Loucy (cell line): ENCODE data around the gene PODXL.

Source experiments
- H2AFZ ChIP-seq: fragments of 200-600 bp; sonication (generic); 2 replicates; pipeline ENCODE4 v1.6.0; 2016; ENCODE audit warnings: antibody characterized with exemption, mild to moderate bottlenecking, low read length, moderate library complexity
- H3F3A ChIP-seq: fragments of 200-600 bp; 2 replicates; pipeline ENCODE4 v1.6.0; 2016; ENCODE audit warnings: antibody characterized with exemption, low read depth, mild to moderate bottlenecking
- H3K27me3 ChIP-seq: fragments of 200-600 bp; sonication (generic); 2 replicates; pipeline ENCODE4 v1.6.1; 2014; ENCODE audit warnings: low read length, mild to moderate bottlenecking; ENCODE audit not compliant: insufficient read depth, poor library complexity, severe bottlenecking
- H3K36me3 ChIP-seq: fragments of 200-600 bp; sonication (generic); 2 replicates; pipeline ENCODE4 v1.6.1; 2016; ENCODE audit warnings: low read length; ENCODE audit not compliant: insufficient read depth
- H3K4me1 ChIP-seq: fragments of 200-600 bp; sonication (generic); 2 replicates; pipeline ENCODE4 v1.5.1; 2014; ENCODE audit warnings: low read length, mild to moderate bottlenecking; ENCODE audit not compliant: insufficient read depth, poor library complexity, severe bottlenecking
- H3K4me2 ChIP-seq: fragments of 200-600 bp; sonication (generic); 2 replicates; pipeline ENCODE4 v1.6.0; 2014; ENCODE audit warnings: antibody characterized with exemption, low read length, low read depth, mild to moderate bottlenecking; ENCODE audit not compliant: poor library complexity, severe bottlenecking
- H3K4me3 ChIP-seq: fragments of 200-600 bp; sonication (generic); 2 replicates; pipeline ENCODE4 v1.5.1; 2014; ENCODE audit warnings: low read length, mild to moderate bottlenecking, mixed read lengths; ENCODE audit not compliant: poor library complexity, severe bottlenecking
- H3K79me2 ChIP-seq: fragments of 200-600 bp; sonication (generic); 2 replicates; pipeline ENCODE4 v1.6.1; 2014; ENCODE audit warnings: low read length; ENCODE audit not compliant: insufficient read depth
- H3K9ac ChIP-seq: fragments of 200-600 bp; sonication (generic); 2 replicates; pipeline ENCODE4 v1.6.0; 2014; ENCODE audit warnings: mild to moderate bottlenecking, low read depth, low read length, moderate library complexity; ENCODE audit not compliant: poor library complexity, severe bottlenecking
- H3K9me2 ChIP-seq: fragments of 200-600 bp; sonication (generic); replicated peaks from 2 replicates; pipeline ENCODE4 v1.6.1; 2016; ENCODE audit warnings: low read depth, low read length, mixed read lengths
- H3K9me3 ChIP-seq: fragments of 200-600 bp; sonication (generic); 2 replicates; pipeline ENCODE4 v1.6.1; 2014; ENCODE audit warnings: mild to moderate bottlenecking, antibody characterized with exemption, low read length, low read depth; ENCODE audit not compliant: insufficient read depth
- H4K20me1 ChIP-seq: fragments of 200-600 bp; sonication (generic); 2 replicates; pipeline ENCODE4 v1.6.0; 2014; ENCODE audit warnings: antibody characterized with exemption, low read length, mild to moderate bottlenecking; ENCODE audit not compliant: insufficient read depth, poor library complexity, severe bottlenecking
- EZH2phosphoT487 ChIP-seq: fragments of 200-600 bp; IDR thresholded peaks from 2 replicates; pipeline ENCODE4 v1.6.1; 2018; ENCODE audit warnings: antibody characterized with exemption, mild to moderate bottlenecking, moderate library complexity, borderline replicate concordance
- TF ChIP-seq, protein P1 (sequence below): fragments of 200-600 bp; sonication (generic); conservative IDR thresholded peaks from 2 replicates; pipeline ENCODE4 v1.5.1; 2014; ENCODE audit warnings: mild to moderate bottlenecking, antibody characterized with exemption, low read length

The PODXL gene

DNA sequence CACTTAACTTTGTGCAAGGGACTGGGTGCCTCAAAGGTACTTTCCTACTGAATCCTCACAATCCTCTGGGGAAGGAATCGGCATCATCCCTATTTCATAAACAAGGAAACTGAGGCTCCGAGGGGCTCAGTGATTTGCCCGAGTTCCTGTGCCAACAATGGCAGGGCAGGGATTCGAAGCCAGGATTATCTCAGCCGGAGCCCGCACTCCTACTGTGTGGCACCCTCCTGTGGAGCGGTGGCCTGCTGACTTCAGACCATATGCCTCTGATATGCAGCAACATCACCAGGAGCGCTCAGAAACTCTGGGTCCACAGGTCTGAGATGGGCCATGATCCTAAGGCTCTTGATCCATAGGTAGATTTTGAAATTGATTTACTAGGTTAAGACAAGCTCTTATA is 46.6 kb downstream of the PODXL start:
- no peaks in the 10 kb centered on the region for H3K36me3 ChIP-seq
- no peaks in the 10 kb centered on the region for H4K20me1 ChIP-seq
- no peaks in the 10 kb centered on the region for H3K9me3 ChIP-seq
- H3F3A ChIP-seq: no peaks in the 10 kb centered on the region
- no peaks in the 10 kb centered on the region for H3K9me2 ChIP-seq
- no peak for TF ChIP-seq EZH2phosphoT487
- TF ChIP-seq, protein P1, sequence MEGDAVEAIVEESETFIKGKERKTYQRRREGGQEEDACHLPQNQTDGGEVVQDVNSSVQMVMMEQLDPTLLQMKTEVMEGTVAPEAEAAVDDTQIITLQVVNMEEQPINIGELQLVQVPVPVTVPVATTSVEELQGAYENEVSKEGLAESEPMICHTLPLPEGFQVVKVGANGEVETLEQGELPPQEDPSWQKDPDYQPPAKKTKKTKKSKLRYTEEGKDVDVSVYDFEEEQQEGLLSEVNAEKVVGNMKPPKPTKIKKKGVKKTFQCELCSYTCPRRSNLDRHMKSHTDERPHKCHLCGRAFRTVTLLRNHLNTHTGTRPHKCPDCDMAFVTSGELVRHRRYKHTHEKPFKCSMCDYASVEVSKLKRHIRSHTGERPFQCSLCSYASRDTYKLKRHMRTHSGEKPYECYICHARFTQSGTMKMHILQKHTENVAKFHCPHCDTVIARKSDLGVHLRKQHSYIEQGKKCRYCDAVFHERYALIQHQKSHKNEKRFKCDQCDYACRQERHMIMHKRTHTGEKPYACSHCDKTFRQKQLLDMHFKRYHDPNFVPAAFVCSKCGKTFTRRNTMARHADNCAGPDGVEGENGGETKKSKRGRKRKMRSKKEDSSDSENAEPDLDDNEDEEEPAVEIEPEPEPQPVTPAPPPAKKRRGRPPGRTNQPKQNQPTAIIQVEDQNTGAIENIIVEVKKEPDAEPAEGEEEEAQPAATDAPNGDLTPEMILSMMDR: no peak
- H3K79me2 ChIP-seq: no peaks in the 10 kb centered on the region
- no peak overlapping the region for H3K9ac ChIP-seq
- no peak overlapping the region for H2AFZ ChIP-seq
- no peak overlapping the region for H3K4me3 ChIP-seq
- H3K4me1 ChIP-seq: no peaks in the 10 kb centered on the region
- H3K4me2 ChIP-seq: no peak overlapping the region
- H3K27me3 ChIP-seq: no peaks in the 10 kb centered on the region

GRCh38 chr7:131508754-131509486 is 47.5 kb downstream of the PODXL start:
- Histone ChIP-seq H3K9me2 (no peaks in the 10 kb centered on the region), H3F3A (no peaks in the 10 kb centered on the region), H3K36me3 (no peaks in the 10 kb centered on the region), H3K9ac (no peak overlapping the region), H3K9me3 (no peaks in the 10 kb centered on the region), H2AFZ (no peak overlapping the region), H4K20me1 (no peaks in the 10 kb centered on the region), H3K4me2 (no peak overlapping the region), H3K4me1 (no peaks in the 10 kb centered on the region), H3K27me3 (no peaks in the 10 kb centered on the region), H3K79me2 (no peaks in the 10 kb centered on the region), H3K4me3 (no peak overlapping the region)
- TF ChIP-seq, protein P1: no peak
- no peak for TF ChIP-seq EZH2phosphoT487

GRCh38 chr7:131507592-131508331 is 48.7 kb downstream of the PODXL start:
- no peak overlapping the region for H2AFZ ChIP-seq
- no peaks in the 10 kb centered on the region for H3K79me2 ChIP-seq
- H3K36me3 ChIP-seq: no peaks in the 10 kb centered on the region
- H3K4me3 ChIP-seq: no peak overlapping the region
- no peak overlapping the region for H3K4me2 ChIP-seq
- no peak for TF ChIP-seq EZH2phosphoT487
- TF ChIP-seq, protein P1: peak; percentile 83
- H3K27me3 ChIP-seq: no peaks in the 10 kb centered on the region
- H3K9ac ChIP-seq: no peak overlapping the region
- H3F3A ChIP-seq: no peaks in the 10 kb centered on the region
- peaks cover 5% of the 10 kb centered on the region for H3K4me1 ChIP-seq
- H3K9me3 ChIP-seq: no peaks in the 10 kb centered on the region
- no peaks in the 10 kb centered on the region for H3K9me2 ChIP-seq
- no peaks in the 10 kb centered on the region for H4K20me1 ChIP-seq
